ENCODE data around the gene SMURF1. TPM values are rescaled to one million over a fixed set of nuclear protein-coding genes. Genes with fewer than 3 reads are reported as not detected.

The SMURF1 gene
- total and polyA plus RNA-seq, 7 donors: 8.4 to 18.0 (median 14.1) TPM

GRCh38 chr7:99188221-99188620, 44.3 kb upstream of the SMURF1 start:
- Histone ChIP-seq H3K4me1 (no peaks in the 10 kb centered on the region), H3K27ac (no peak overlapping the region), H3K4me3 (no peak overlapping the region), H3K27me3 (no peaks in the 10 kb centered on the region), H3K36me3 (no peaks in the 10 kb centered on the region), H3K9me3 (no peaks in the 10 kb centered on the region)
- 96% methylated on average over 15 of the region's 15 CpGs for WGBS, 2 donors
- intact Hi-C loops (cut with DNase I): no loop called here
- TF ChIP-seq POLR2A (IDR thresholded peaks at IDR 0.05) (no peak), EP300 (IDR thresholded peaks at IDR 0.05) (no peak), POLR2AphosphoS5 (IDR thresholded peaks at IDR 0.05) (no peak)
- TF ChIP-seq, protein P1, sequence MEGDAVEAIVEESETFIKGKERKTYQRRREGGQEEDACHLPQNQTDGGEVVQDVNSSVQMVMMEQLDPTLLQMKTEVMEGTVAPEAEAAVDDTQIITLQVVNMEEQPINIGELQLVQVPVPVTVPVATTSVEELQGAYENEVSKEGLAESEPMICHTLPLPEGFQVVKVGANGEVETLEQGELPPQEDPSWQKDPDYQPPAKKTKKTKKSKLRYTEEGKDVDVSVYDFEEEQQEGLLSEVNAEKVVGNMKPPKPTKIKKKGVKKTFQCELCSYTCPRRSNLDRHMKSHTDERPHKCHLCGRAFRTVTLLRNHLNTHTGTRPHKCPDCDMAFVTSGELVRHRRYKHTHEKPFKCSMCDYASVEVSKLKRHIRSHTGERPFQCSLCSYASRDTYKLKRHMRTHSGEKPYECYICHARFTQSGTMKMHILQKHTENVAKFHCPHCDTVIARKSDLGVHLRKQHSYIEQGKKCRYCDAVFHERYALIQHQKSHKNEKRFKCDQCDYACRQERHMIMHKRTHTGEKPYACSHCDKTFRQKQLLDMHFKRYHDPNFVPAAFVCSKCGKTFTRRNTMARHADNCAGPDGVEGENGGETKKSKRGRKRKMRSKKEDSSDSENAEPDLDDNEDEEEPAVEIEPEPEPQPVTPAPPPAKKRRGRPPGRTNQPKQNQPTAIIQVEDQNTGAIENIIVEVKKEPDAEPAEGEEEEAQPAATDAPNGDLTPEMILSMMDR (IDR thresholded peaks at IDR 0.05): no peak
- DNase-seq: no peak

DNA sequence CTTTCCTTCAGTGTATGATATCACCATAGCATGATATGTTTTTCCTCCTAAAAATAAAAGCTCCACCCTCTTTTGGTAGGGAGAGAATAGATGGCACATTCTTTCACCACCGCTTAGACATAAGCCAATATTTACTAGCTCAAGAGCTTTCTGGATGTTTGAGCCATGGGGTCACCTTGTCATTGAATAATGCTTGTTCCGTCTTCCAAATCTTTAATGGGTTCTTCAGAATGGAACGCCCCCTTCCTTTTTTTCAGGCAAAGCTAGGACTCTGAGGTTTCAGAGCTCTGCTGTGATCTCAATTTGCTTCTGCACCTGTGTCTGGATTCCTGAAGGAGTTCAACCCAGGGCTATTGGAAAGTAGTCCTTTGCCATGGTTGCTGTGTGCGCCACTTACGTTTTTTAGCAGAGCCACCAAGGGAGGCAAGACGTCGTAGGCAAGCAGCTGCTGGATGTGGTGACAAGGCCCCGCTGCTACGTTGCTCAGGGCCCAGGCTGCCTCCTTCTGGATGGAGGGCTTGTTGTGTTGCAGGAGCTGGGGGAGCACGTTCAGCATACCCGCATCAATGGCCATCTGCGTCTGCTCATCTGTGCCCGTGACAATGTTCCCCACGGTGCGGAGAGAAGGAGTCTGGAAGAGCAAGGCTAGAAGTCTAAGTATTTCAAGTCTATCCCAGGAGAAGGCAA, 40.8 kb upstream of the SMURF1 start:
- H3K36me3 ChIP-seq: no peaks in the 10 kb centered on the region
- no peaks in the 10 kb centered on the region for H3K27me3 ChIP-seq
- no peak for TF ChIP-seq POLR2A (IDR thresholded peaks at IDR 0.05)
- TF ChIP-seq POLR2AphosphoS5 (IDR thresholded peaks at IDR 0.05): no peak
- TF ChIP-seq EP300 (IDR thresholded peaks at IDR 0.05): no peak
- TF ChIP-seq, protein P1 (IDR thresholded peaks at IDR 0.05): no peak
- H3K9me3 ChIP-seq: no peaks in the 10 kb centered on the region
- no peaks in the 10 kb centered on the region for H3K4me1 ChIP-seq
- intact Hi-C loops (cut with DNase I): no loop called here
- 83 to 86% methylated on average over 15 of the region's 15 CpGs for WGBS, 2 donors
- DNase-seq: no peak
- H3K27ac ChIP-seq: no peak overlapping the region
- no peak overlapping the region for H3K4me3 ChIP-seq

DNA sequence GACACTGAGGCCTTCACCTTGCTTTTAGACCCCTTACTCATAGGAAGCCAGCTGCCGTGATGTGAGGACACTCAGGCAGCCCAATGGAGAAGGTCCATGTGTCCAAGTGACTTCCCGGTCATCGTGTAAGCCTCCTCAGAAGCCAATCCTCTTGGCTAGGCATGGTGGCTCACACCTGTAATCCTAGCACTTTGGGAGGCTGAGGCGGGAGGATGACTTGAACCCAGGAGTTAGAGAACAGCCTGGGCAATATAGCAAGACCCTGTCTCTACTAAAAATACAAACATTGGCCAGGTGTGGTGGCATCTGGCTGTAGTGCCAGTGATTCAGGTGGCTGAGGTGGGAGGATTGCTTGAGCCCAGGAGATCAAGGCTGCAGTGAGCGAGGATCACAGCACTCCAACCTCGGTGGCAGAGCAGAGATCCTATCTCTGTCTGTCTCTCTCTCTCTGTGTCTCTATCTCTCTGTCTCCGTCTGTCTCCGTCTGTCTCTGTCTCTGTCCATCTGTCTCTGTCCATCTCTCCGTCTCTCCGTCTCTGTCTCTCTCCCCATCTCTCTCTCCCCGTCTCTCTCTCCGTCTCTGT, 36.3 kb upstream of the SMURF1 start:
- intact Hi-C loops (cut with DNase I): no loop called here
- Histone ChIP-seq H3K4me1 (no peaks in the 10 kb centered on the region), H3K27me3 (no peaks in the 10 kb centered on the region), H3K27ac (no peak overlapping the region), H3K4me3 (no peak overlapping the region), H3K9me3 (no peaks in the 10 kb centered on the region), H3K36me3 (no peaks in the 10 kb centered on the region)
- TF ChIP-seq POLR2A (IDR thresholded peaks at IDR 0.05): no peak
- 85 to 87% methylated on average over 12 of the region's 12 CpGs for WGBS, 2 donors
- DNase-seq: no peak

GRCh38 chr7:99177165-99177564, 33.3 kb upstream of the SMURF1 start:
- no peak overlapping the region for H3K4me3 ChIP-seq
- intact Hi-C loops (cut with DNase I): loop anchor here (10.0 kb wide), 1 partner anchor 118 kb away; no protein-coding TSS in a partner anchor
- H3K27ac ChIP-seq: no peak overlapping the region
- no peak for DNase-seq
- H3K4me1 ChIP-seq: no peaks in the 10 kb centered on the region
- TF ChIP-seq EP300 (IDR thresholded peaks at IDR 0.05): no peak
- TF ChIP-seq, protein P1 (IDR thresholded peaks at IDR 0.05): no peak
- no peak for TF ChIP-seq POLR2AphosphoS5 (IDR thresholded peaks at IDR 0.05)
- no peak for TF ChIP-seq POLR2A (IDR thresholded peaks at IDR 0.05)
- WGBS, 2 donors: 70 to 84% methylated on average over 10 of the region's 10 CpGs
- H3K9me3 ChIP-seq: no peaks in the 10 kb centered on the region
- no peaks in the 10 kb centered on the region for H3K27me3 ChIP-seq
- H3K36me3 ChIP-seq: no peaks in the 10 kb centered on the region

- no peaks in the 10 kb centered on the region for H3K27me3 ChIP-seq
- WGBS, 2 donors: 82 to 85% methylated on average over 6 of the region's 6 CpGs
- no peaks in the 10 kb centered on the region for H3K36me3 ChIP-seq
- intact Hi-C loops (cut with DNase I): loop anchor here (10.0 kb wide), 1 partner anchor 121 kb away; no protein-coding TSS in a partner anchor
- no peaks in the 10 kb centered on the region for H3K4me1 ChIP-seq
- no peak overlapping the region for H3K27ac ChIP-seq
- TF ChIP-seq, protein P1 (IDR thresholded peaks at IDR 0.05): no peak
- TF ChIP-seq POLR2AphosphoS5 (IDR thresholded peaks at IDR 0.05) (no peak), POLR2A (IDR thresholded peaks at IDR 0.05) (no peak), EP300 (IDR thresholded peaks at IDR 0.05) (no peak)
- no peaks in the 10 kb centered on the region for H3K9me3 ChIP-seq
- DNase-seq: no peak
- H3K4me3 ChIP-seq: no peak overlapping the region
These were observed 29.9 kb upstream of the SMURF1 start for GRCh38 chr7:99173787-99174186.

All from sigmoid colon (tissue), 7 donors.